GM23338 (cell line): Measurements from ENCODE around the gene ADGRE3. TPM values are rescaled to one million over a fixed set of nuclear protein-coding genes. Genes with fewer than 3 reads are reported as not detected.

Experiments
- ATAC-seq: fragments of 200-7000 bp; cut with Tn5 transposase; 3 replicates; pipeline ENCODE4 v1.9.1; 2020
- DNase-seq: peaks from one replicate; pipeline ENCODE4 v3.0.0-alpha.2; 2015; ENCODE audit warnings: low spot score
- H2AFZ ChIP-seq: fragments of 200-600 bp; sonication (generic); 2 replicates; pipeline ENCODE4 v1.8.0; 2016; ENCODE audit warnings: antibody characterized with exemption, mild to moderate bottlenecking, moderate library complexity
- H3F3A ChIP-seq: fragments of 200-600 bp; sonication (generic); replicated peaks from 2 replicates; pipeline ENCODE4 v1.8.0; 2017; ENCODE audit warnings: antibody characterized with exemption, mixed run types, low read depth
- H3K27ac ChIP-seq: fragments of 200-600 bp; sonication (generic); 2 replicates; pipeline ENCODE4 v1.6.1; 2016; ENCODE audit warnings: low read depth
- H3K27me3 ChIP-seq: fragments of 200-600 bp; sonication (generic); 2 replicates; pipeline ENCODE4 v1.8.0; 2016; ENCODE audit warnings: mild to moderate bottlenecking, mixed run types, moderate library complexity; ENCODE audit not compliant: insufficient read depth
- H3K36me3 ChIP-seq: fragments of 200-600 bp; sonication (generic); 2 replicates; pipeline ENCODE4 v1.8.0; 2016; ENCODE audit warnings: mild to moderate bottlenecking; ENCODE audit not compliant: insufficient read depth
- H3K4me1 ChIP-seq: fragments of 200-600 bp; sonication (generic); 2 replicates; pipeline ENCODE4 v1.8.0; 2016; ENCODE audit warnings: mild to moderate bottlenecking, moderate library complexity; ENCODE audit not compliant: insufficient read depth
- H3K4me2 ChIP-seq: fragments of 200-600 bp; sonication (generic); 2 replicates; pipeline ENCODE4 v1.7.1; 2017; ENCODE audit warnings: mixed run types
- H3K4me3 ChIP-seq: fragments of 200-600 bp; sonication (generic); 2 replicates; pipeline ENCODE4 v1.6.1; 2016; ENCODE audit warnings: mixed run types
- H3K79me2 ChIP-seq: fragments of 200-600 bp; sonication (generic); replicated peaks from 2 replicates; pipeline ENCODE4 v1.8.0; 2017; ENCODE audit warnings: mild to moderate bottlenecking; ENCODE audit not compliant: insufficient read depth
- H3K9me2 ChIP-seq: fragments of 200-600 bp; sonication (generic); 2 replicates; pipeline ENCODE4 v1.8.0; 2017; ENCODE audit not compliant: insufficient read depth
- H4K20me1 ChIP-seq: fragments of 200-600 bp; sonication (generic); replicated peaks from 2 replicates; pipeline ENCODE4 v1.8.0; 2017; ENCODE audit warnings: mild to moderate bottlenecking; ENCODE audit not compliant: insufficient read depth
- H3K27ac Mint-ChIP-seq: 2 replicates; pipeline ENCODE4 v1.8.0; 2020; ENCODE audit warnings: inconsistent platforms, mild to moderate bottlenecking, moderate library complexity, mixed read lengths
- H3K27me3 Mint-ChIP-seq: 3 replicates; pipeline ENCODE4 v1.8.0; 2022; ENCODE audit warnings: low read depth, mild to moderate bottlenecking, moderate library complexity, mixed read lengths, inconsistent platforms; ENCODE audit not compliant: insufficient read depth, poor library complexity
- H3K36me3 Mint-ChIP-seq: 3 replicates; pipeline ENCODE4 v1.8.0; 2021; ENCODE audit warnings: low read depth, mild to moderate bottlenecking, inconsistent platforms, moderate library complexity, mixed read lengths
- H3K4me1 Mint-ChIP-seq: 3 replicates; pipeline ENCODE4 v1.8.0; 2020; ENCODE audit warnings: mild to moderate bottlenecking, inconsistent platforms, mixed read lengths
- H3K4me3 Mint-ChIP-seq: 3 replicates; pipeline ENCODE4 v1.8.0; 2021; ENCODE audit warnings: moderate library complexity, mild to moderate bottlenecking, inconsistent platforms, mixed read lengths
- H3K9me3 Mint-ChIP-seq: 3 replicates; pipeline ENCODE4 v1.8.0; 2020; ENCODE audit warnings: moderate library complexity, mild to moderate bottlenecking, inconsistent platforms, mixed read lengths
- CREB1 ChIP-seq: fragments of 250-450 bp; sonication (Bioruptor Pico); IDR thresholded peaks from 2 replicates; pipeline ENCODE4 v1.5.0; 2020; ENCODE audit warnings: low read depth, mild to moderate bottlenecking, moderate library complexity
- CTCF ChIP-seq, 2 experiments: fragments of 200-600 bp in 1 of 2; sonication (generic) in 1 of 2; conservative IDR thresholded peaks; 2 replicates each; pipeline versions ENCODE4 v1.5.1 to v1.6.1; 2016 to 2017; ENCODE audit warnings: antibody characterized with exemption in 2 of 2, low read depth in 2 of 2, mild to moderate bottlenecking in 2 of 2, moderate library complexity in 1 of 2
- ETS1 ChIP-seq: IDR thresholded peaks from 2 replicates; pipeline ENCODE4 v1.6.1; 2016; ENCODE audit warnings: antibody characterized with exemption
- EZH2 ChIP-seq: fragments of 200-600 bp; sonication (generic); IDR thresholded peaks from one replicate; pipeline ENCODE4 v1.8.0; 2017; ENCODE audit warnings: antibody characterized with exemption, mild to moderate bottlenecking, low read depth; ENCODE audit not compliant: unreplicated experiment
- EZH2phosphoT487 ChIP-seq: fragments of 200-600 bp; sonication (generic); IDR thresholded peaks from one replicate; pipeline ENCODE4 v1.8.1; 2018; ENCODE audit warnings: antibody characterized with exemption; ENCODE audit not compliant: unreplicated experiment
- JUNB ChIP-seq: IDR thresholded peaks from one replicate; pipeline ENCODE4 v1.6.1; 2016; ENCODE audit warnings: antibody characterized with exemption; ENCODE audit not compliant: unreplicated experiment
- NANOG ChIP-seq: IDR thresholded peaks from 2 replicates; pipeline ENCODE4 v1.6.1; 2016; ENCODE audit warnings: antibody characterized with exemption, borderline replicate concordance
- POLR2AphosphoS5 ChIP-seq: IDR thresholded peaks from 2 replicates; pipeline ENCODE4 v1.6.1; 2016; ENCODE audit warnings: antibody characterized with exemption, low read depth
- REST ChIP-seq: IDR thresholded peaks from one replicate; pipeline ENCODE4 v1.6.1; 2018; ENCODE audit warnings: antibody characterized with exemption; ENCODE audit not compliant: unreplicated experiment
- STAT1 ChIP-seq: IDR thresholded peaks from one replicate; pipeline ENCODE4 v1.6.1; 2016; ENCODE audit warnings: antibody characterized with exemption; ENCODE audit not compliant: unreplicated experiment
- ZNF114 ChIP-seq: fragments of 250-450 bp; sonication (Bioruptor Pico); IDR thresholded peaks from 2 replicates; pipeline ENCODE4 v1.5.0; 2020; ENCODE audit warnings: mild to moderate bottlenecking, moderate library complexity
- ZNF331 ChIP-seq: fragments of 250-450 bp; sonication (Bioruptor Pico); IDR thresholded peaks from 2 replicates; pipeline ENCODE4 v1.5.0; 2020; ENCODE audit warnings: low read depth, mild to moderate bottlenecking, moderate library complexity
- polyA plus RNA-seq: library from polyadenylated mRNA; unstranded; fragments of >200 nt; fragmentation: Nextera tagmentation; extraction: Ambion mirVana; gene quantifications from 2 replicates; pipeline ENCODE4 v1.2.1, GENCODE V29; 2016
- total RNA-seq: library from RNA; depleted of rRNA; stranded (reverse); fragments of >200 nt; shearing (Covaris generic); gene quantifications from 2 replicates; pipeline ENCODE4 v1.2.3, GENCODE V29; 2014
- TF ChIP-seq, protein P1 (sequence below): fragments of 250-450 bp; sonication (Bioruptor Pico); IDR thresholded peaks from 2 replicates; pipeline ENCODE4 v1.5.0; 2020; ENCODE audit warnings: mild to moderate bottlenecking, moderate library complexity

Gene ADGRE3
- total and polyA plus RNA-seq, 2 experiments from 2014 or later, result not detected

DNA sequence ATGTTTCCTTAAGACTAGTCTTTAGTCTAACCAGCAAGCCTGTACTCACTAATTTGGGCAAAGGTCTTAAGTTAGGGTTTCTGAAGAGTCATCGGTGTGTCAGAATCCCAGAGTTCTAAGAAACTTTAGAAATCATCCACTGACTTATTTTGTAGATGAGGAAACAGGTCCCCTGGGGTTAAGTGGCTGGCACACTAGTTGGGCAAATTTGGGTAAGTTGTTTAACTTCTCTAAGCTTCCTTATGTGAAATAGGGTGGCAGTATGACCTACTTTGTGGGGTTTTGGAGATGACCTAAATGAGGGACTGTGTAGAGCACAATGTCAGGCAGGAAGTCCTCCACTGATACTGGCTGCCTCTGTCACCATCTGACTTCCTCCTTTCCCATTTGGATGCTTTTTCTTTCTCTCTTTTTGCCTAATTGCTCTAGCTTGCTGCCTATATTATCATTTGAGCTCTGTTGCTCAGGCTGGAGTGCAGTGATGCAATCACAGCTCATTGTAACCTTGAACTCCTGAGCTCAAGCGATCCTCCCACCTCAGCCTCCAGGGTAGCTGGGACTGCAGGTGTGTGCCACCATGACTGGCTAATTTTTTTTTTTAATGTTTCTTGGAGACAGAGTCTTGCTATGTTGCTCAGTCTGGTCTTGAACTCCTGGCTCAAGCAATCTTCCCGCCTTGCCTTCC is 2.3 kb downstream of the ADGRE3 start:
- no peaks in the 10 kb centered on the region for H3K27me3 Mint-ChIP-seq
- peaks cover 3% of the 10 kb centered on the region; the same call in 2 of the 3 replicates for H3K36me3 Mint-ChIP-seq
- peaks cover 83% of the 10 kb centered on the region for H3K9me3 Mint-ChIP-seq
- no peaks in the 10 kb centered on the region for H3K4me1 Mint-ChIP-seq
- H2AFZ ChIP-seq, result no peak overlapping the region
- no peaks in the 10 kb centered on the region for H3K27me3 ChIP-seq
- H3K9me2 ChIP-seq, result no peaks in the 10 kb centered on the region
- TF ChIP-seq ZNF114, result no peak
- no peak for TF ChIP-seq NANOG
- TF ChIP-seq ZNF331 (CRISPR knock-in tag), result no peak
- no peak for TF ChIP-seq POLR2AphosphoS5
- TF ChIP-seq EZH2, result no peak
- TF ChIP-seq JUNB, result no peak
- no peak for TF ChIP-seq EZH2phosphoT487
- TF ChIP-seq STAT1, result no peak
- TF ChIP-seq, protein P1, sequence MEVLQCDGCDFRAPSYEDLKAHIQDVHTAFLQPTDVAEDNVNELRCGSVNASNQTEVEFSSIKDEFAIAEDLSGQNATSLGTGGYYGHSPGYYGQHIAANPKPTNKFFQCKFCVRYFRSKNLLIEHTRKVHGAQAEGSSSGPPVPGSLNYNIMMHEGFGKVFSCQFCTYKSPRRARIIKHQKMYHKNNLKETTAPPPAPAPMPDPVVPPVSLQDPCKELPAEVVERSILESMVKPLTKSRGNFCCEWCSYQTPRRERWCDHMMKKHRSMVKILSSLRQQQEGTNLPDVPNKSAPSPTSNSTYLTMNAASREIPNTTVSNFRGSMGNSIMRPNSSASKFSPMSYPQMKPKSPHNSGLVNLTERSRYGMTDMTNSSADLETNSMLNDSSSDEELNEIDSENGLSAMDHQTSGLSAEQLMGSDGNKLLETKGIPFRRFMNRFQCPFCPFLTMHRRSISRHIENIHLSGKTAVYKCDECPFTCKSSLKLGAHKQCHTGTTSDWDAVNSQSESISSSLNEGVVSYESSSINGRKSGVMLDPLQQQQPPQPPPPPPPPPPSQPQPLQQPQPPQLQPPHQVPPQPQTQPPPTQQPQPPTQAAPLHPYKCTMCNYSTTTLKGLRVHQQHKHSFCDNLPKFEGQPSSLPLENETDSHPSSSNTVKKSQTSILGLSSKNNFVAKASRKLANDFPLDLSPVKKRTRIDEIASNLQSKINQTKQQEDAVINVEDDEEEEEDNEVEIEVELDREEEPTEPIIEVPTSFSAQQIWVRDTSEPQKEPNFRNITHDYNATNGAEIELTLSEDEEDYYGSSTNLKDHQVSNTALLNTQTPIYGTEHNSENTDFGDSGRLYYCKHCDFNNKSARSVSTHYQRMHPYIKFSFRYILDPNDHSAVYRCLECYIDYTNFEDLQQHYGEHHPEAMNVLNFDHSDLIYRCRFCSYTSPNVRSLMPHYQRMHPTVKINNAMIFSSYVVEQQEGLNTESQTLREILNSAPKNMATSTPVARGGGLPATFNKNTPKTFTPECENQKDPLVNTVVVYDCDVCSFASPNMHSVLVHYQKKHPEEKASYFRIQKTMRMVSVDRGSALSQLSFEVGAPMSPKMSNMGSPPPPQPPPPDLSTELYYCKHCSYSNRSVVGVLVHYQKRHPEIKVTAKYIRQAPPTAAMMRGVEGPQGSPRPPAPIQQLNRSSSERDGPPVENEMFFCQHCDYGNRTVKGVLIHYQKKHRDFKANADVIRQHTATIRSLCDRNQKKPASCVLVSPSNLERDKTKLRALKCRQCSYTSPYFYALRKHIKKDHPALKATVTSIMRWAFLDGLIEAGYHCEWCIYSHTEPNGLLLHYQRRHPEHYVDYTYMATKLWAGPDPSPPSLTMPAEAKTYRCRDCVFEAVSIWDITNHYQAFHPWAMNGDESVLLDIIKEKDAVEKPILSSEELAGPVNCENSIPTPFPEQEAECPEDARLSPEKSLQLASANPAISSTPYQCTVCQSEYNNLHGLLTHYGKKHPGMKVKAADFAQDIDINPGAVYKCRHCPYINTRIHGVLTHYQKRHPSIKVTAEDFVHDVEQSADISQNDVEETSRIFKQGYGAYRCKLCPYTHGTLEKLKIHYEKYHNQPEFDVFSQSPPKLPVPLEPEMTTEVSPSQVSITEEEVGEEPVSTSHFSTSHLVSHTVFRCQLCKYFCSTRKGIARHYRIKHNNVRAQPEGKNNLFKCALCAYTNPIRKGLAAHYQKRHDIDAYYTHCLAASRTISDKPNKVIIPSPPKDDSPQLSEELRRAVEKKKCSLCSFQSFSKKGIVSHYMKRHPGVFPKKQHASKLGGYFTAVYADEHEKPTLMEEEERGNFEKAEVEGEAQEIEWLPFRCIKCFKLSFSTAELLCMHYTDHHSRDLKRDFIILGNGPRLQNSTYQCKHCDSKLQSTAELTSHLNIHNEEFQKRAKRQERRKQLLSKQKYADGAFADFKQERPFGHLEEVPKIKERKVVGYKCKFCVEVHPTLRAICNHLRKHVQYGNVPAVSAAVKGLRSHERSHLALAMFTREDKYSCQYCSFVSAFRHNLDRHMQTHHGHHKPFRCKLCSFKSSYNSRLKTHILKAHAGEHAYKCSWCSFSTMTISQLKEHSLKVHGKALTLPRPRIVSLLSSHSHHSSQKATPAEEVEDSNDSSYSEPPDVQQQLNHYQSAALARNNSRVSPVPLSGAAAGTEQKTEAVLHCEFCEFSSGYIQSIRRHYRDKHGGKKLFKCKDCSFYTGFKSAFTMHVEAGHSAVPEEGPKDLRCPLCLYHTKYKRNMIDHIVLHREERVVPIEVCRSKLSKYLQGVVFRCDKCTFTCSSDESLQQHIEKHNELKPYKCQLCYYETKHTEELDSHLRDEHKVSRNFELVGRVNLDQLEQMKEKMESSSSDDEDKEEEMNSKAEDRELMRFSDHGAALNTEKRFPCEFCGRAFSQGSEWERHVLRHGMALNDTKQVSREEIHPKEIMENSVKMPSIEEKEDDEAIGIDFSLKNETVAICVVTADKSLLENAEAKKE (CRISPR knock-in tag), result no peak
- no peak for TF ChIP-seq REST
- no peak for TF ChIP-seq CREB1 (CRISPR knock-in tag)
- TF ChIP-seq CTCF (conservative IDR thresholded peaks at IDR 0.05; ENCODE audit: low read depth in 2 of 2), result no peak
- no peak for TF ChIP-seq ETS1
- H3K4me1 ChIP-seq, result no peaks in the 10 kb centered on the region
- no peak overlapping the region for H3K4me3 ChIP-seq
- no peaks in the 10 kb centered on the region for H3K36me3 ChIP-seq
- no peak for ATAC-seq
- no peak overlapping the region for H3K4me2 ChIP-seq
- no peak overlapping the region for H3K4me3 Mint-ChIP-seq
- no peak overlapping the region for H3K27ac ChIP-seq
- no peaks in the 10 kb centered on the region for H4K20me1 ChIP-seq
- H3F3A ChIP-seq, result no peaks in the 10 kb centered on the region
- DNase-seq, result no peak
- no peaks in the 10 kb centered on the region for H3K79me2 ChIP-seq
- H3K27ac Mint-ChIP-seq, result no peak overlapping the region
